KOPT-K1 (cell line): ENCODE data around the gene AHNAK2.

Experiments used
- H3K27ac ChIP-seq: fragments of 200-600 bp; sonication (generic); 2 replicates; pipeline ENCODE4 v1.5.1; 2016; ENCODE audit warnings: antibody characterized with exemption, mild to moderate bottlenecking, low read depth, low read length; ENCODE audit not compliant: poor library complexity, severe bottlenecking
- H3K36me3 ChIP-seq: fragments of 200-600 bp; sonication (generic); 2 replicates; pipeline ENCODE4 v1.5.1; 2017; ENCODE audit warnings: antibody characterized with exemption, mild to moderate bottlenecking, low read length, moderate library complexity; ENCODE audit not compliant: insufficient read depth
- H3K9me3 ChIP-seq: fragments of 200-600 bp; sonication (generic); 2 replicates; pipeline ENCODE4 v1.5.1; 2017; ENCODE audit warnings: antibody characterized with exemption, low read length, mild to moderate bottlenecking; ENCODE audit not compliant: insufficient read depth, poor library complexity, severe bottlenecking

AHNAK2 gene

DNA sequence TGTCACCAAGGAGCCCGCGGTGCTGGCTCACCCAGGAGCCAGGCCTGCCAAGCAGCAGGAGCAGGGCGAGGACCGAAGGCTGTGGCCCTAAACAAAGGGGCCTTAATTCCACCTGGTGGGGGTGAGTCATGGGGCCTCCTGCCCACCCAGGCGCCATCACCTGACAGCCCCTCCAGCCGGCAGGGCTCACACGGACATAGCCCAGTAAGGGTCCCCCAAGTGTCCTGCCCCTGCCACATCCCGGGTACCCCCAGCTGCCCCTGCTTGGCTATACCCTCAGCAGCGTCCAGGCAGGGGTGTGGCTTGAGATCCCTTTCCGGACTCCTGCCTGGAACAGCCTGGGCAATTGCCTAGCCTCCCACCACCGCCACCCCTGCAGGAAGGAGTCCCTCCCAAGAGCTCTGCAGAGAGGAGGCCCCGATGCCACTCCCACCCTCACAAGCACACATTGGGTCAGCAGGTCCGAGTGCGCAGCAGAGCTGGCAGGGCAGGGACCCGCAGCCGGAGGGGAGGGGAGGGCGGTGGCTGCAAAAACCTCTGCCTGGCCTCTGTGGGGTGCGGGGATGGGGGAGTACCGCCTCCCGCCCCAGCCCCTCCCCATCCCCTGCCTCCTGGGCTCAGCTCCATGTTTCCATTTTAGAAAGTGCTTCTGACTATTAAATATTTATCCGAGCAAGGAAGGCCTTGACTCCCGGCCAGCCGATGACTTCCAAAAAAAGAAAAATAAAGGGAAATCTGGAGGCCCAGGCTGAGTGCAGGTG is 4.6 kb downstream of the AHNAK2 start:
- Histone ChIP-seq H3K36me3 (no peaks in the 10 kb centered on the region), H3K27ac (no peak overlapping the region), H3K9me3 (no peaks in the 10 kb centered on the region)

DNA sequence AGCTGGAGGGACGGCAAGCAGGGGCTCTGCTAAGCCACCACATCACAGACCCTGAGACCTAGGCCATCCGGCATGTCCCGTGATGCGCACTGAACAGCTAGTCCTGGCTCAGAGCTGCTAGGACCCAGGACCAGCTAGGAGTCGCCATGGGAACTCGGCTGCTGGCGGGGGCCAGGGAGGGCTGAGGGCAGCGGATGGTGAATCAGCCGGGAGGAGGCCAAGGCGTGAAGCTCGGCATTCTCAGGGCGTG is 5.1 kb downstream of the AHNAK2 start:
- no peak overlapping the region for H3K27ac ChIP-seq
- H3K9me3 ChIP-seq, result no peaks in the 10 kb centered on the region
- H3K36me3 ChIP-seq, result no peaks in the 10 kb centered on the region

DNA sequence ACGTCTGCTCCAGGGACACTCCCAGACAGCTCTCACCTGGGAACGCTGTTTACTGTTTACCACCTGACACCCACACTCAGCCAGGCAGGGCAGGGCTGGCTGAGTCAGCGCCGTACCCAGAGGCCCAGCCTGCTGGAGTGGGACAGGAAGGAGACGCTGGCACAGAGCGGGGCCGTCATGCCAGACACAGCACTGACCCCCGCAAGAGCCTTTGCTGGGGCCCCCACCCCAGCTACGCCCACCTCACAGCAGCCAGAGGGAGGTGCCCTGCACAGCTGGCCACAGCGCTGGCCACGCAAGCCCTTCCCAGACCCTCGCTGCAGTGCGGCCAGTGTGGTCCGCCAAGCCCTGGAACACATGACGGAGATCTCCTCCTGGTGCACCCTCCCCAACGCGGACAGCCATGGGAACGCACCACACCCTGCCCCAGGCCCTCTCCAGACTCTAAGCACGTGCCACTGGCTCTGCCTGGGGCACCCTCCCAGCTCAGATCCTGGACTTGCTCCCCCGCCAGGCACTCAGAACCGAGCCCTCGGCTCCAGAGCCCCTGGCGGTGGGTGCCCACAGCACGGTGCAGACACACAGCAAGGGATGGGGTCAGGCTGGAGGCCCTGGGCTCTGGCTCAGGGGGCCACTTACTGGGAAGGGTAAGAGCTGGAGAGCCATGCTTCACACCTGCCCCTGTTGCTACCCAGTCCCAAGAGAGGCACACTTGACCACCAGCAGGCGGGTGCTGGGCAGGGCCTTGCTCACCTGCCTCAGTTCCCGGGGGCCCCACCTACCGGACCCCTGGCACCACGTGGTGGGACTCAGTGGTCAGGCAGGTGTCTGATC is 5.7 kb downstream of the AHNAK2 start:
- H3K27ac ChIP-seq, result no peak overlapping the region
- H3K9me3 ChIP-seq, result no peaks in the 10 kb centered on the region
- H3K36me3 ChIP-seq, result no peaks in the 10 kb centered on the region

DNA sequence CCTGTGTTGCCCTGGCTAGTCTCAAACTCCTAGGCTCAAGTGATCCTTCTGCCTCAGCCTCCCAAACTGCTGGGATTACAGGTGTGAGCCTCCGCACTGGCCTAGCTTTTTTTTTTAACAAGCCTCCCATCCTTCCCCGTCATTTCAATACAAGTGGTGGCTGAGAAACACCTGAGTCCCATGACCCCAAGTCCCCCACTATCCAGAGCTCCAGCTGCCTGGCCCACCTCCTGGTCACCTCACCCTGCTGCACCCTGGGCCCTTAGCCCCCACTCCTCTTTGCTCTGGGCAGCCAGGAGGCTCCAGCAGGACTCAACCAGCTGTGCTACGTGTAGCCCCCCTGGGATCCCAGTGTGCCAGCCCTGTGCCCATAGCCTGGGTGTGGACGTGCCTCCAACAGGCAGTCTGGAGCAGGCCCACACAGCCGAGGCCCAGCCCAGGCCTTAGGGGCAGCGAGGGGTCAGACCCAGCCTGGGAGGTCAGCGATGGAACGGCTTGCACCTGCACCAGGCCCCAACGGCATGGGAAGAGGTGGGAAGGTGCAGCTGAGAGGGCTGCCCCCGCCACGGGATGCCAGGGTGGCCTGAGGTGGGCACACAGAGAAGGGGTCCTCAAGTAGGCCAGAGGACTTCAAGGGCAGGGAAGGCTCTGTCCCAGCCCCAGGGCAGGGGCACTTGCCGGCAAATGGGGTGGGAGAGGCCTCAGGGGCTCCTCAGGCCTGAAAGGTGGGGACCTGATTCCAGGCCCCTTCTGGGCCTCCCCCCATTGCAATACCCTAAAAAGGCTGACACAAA is 6.5 kb downstream of the AHNAK2 start:
- Histone ChIP-seq H3K27ac (no peak overlapping the region), H3K9me3 (no peaks in the 10 kb centered on the region), H3K36me3 (no peaks in the 10 kb centered on the region)

DNA sequence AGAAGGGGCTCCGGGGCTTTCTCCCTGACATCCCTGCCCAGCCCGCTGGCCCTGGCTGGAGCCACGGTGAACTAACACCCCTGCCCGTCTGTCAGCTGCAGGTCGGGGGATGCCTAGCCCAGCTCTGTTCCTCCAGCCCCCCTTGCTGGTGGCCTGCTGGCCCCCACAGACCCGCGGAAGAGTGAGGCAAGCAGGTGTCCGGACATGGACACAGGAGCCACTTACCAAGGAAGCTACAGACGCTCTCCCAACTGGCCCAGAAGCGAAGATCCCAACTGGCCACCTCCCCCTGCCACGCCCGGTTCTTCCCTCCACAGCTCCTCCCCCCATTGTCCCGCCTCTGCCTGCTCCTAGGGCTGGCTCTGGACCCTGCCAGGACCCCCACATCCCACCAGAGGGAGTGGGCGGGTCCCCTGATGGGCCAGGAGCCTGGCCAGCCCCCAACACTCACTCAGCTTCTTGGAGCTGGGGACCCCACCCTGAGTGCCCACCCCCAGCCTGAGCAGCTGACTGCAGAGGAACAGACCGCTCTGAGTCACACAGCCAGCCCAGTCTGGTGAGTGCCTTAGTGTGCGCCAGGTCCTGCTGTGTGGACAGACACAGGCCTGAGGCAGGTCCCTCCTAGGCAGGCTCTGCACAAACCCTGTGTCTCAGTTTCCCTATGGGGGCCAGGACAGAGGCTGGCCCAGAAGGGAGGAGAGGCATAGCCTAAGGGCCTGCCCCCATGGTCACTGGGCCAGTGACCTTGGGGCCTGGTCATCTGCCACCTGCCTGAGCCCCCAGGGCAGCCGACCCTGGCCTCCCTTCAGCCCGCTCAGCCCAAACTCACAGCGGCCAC is 7.7 kb downstream of the AHNAK2 start:
- no peaks in the 10 kb centered on the region for H3K9me3 ChIP-seq
- no peak overlapping the region for H3K27ac ChIP-seq
- H3K36me3 ChIP-seq, result no peaks in the 10 kb centered on the region

DNA sequence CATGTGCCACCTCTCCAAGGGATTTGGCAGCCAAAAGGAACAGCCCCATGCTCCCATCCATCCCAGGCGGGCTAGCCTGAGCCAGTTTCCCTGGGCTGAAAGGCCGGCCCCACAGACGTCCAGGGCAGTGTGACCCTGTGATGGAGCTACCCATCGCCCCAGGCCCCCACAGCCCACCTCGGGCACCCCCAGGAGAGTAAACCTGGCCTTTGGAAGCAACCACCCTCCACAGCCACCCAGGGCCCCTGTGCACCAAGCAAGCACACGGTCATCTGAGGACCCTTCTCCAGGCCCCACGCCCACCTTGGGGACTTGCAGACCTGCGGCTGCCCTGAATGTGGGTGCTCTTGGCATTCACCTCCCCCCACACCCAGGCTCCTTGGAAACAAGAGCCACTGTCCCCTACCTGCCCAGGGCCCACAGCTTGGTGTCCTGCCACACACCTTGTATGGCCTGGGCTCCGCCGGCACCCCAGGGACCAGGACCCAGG is 8.4 kb downstream of the AHNAK2 start:
- H3K27ac ChIP-seq, result no peak overlapping the region

DNA sequence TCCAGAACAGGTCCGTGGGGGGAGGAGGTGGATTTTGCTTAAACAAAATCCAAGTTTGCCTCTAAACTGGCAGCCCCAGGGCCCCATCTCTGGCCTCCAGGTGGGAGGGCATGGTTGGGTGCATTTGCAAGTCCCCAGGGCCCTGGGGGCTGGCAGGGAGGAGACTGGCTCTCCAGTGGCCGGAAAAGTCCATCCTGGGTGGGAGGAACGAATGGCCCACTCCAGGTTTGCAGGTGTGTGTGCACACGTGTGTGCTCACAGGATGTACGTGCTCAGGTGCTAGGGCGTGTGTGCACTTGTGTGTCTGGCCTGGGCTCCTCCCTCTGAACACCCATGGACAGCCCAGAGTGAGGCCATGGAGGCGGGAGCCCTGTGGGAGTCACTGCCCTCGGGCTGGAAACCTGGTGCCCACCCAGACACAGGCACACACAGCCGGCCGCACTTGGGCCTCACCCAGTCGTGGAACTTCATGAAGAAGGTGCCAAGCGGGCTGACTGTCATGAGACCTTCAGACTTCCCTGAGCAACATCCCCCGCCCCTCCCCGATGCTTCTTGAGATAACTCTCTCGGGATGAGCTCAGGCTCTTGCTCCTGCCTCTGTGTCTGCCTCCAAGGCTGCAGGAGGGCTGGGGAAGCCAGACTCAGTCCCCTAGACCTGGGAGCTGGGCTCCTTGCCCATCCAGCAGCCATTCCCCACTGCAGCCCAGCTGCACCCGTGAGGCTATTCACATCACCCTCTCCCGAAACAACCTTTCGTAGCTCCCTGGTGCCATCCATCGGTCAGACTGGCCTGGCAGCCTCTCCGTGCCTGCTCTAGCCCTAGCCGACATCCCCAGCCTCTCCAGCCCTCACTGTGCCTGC is 9.4 kb downstream of the AHNAK2 start:
- no peak overlapping the region for H3K27ac ChIP-seq
- no peaks in the 10 kb centered on the region for H3K36me3 ChIP-seq
- H3K9me3 ChIP-seq, result no peaks in the 10 kb centered on the region

More for the DNA sequence above, 8.4 kb downstream of the AHNAK2 start:
- no peaks in the 10 kb centered on the region for H3K9me3 ChIP-seq
- H3K36me3 ChIP-seq, result no peaks in the 10 kb centered on the region

DNA sequence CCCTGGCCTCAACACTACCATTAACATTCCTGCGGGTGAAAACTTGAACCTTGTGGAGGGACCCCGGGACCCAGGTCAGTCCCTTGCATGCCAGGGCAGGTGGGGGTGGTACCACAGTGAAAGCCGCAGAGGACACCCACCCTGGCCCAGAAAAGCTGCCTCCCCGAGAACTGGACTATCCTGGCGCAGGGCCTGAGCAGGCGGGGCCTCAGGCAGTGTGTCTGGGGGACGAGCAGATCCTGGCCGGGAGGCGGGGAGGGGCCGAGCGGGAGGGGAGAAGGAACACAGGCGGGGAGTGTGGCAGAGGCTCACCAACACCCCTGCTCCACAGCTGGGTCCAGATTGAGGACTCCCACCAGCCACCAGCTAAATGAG is 10.0 kb downstream of the AHNAK2 start:
- no peak overlapping the region for H3K27ac ChIP-seq
- no peaks in the 10 kb centered on the region for H3K9me3 ChIP-seq
- no peaks in the 10 kb centered on the region for H3K36me3 ChIP-seq

DNA sequence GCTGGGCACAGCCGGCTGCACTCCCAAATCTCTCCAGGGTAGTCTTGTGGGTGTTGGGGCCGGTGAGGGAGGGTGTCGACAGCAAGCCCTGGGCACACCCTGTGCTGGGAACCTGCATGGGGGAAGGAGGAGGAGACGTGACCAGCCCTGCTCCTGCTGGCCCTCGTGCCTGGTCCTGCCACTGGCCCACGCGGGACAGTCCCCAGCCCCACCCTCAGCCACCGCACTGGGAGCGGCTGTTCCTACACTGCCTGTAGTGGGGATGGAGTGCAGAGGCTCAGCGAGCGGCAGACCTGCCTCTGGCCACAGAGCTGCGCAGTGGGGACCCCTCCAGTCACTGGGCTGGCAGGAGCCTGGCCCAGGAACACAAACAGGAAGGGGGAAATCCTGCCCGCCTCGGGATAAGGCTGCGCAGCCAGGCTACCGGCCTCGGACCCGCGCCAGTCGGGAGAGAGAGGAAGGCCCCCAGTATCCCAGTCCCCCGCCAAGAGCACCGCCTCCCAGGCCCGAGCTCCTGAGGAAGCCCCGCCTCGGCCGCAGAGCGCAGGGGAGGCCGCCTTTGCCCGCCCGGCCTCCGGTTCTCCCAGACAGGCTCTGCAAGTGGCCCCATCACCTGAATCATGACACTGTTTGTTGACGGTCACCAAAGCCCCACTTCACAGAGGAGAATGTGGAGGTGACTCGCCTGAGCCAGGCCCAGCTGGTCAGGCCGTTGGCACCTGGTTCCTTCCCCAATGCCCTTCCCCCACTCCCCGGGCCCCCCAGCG is 10.6 kb downstream of the AHNAK2 start:
- Histone ChIP-seq H3K9me3 (no peaks in the 10 kb centered on the region), H3K27ac (no peak overlapping the region), H3K36me3 (no peaks in the 10 kb centered on the region)

DNA sequence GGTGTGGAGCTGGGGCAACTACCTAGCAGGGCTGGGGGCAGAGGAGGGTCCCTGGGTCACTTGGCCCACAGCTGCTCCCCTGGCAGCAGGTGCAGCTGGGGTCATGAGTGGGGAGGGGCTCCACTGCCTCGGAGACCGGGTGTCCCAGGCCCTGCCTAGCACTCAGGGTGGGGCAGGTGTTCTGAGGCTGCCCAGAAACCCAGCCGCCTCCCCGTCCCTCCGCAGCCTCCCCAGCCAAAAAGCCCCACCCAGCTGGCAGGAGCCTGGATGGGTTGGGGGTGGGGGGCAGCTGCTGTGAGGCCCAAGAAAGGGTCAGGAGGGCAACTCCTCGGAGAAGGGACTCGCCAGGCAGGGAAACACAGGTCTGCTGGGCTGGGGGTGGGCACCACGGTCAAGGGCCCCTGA is 11.2 kb downstream of the AHNAK2 start:
- no peaks in the 10 kb centered on the region for H3K9me3 ChIP-seq
- no peak overlapping the region for H3K27ac ChIP-seq
- no peaks in the 10 kb centered on the region for H3K36me3 ChIP-seq

DNA sequence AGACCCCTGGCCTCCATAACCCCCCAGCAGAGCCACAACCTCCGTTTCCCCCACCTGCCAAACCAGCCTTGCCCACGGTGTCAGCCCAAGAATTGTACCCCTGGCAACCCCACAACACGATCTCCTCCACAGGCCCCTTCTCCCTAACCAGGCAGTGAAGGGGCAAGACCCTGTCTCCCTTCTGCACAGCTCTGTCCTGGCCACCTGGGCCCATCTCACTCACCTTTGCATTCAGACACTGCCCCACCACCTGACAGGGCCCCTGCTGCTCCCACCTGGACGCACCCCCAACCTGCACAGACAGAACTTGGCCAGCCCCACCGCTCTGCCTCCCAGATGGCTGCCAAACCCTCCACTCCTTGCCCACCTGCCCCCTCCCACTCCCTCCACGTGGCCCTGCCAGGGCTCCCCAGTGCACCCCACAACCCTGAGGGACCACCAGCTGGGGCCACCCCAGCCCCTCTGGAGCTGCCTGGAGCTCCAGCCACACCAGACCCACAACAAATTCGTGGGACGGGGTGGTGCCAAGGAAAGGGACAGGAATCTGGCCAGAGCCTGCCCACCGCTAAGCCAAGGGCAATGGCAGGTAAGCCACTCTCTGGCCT is 11.8 kb downstream of the AHNAK2 start:
- Histone ChIP-seq H3K9me3 (no peaks in the 10 kb centered on the region), H3K36me3 (no peaks in the 10 kb centered on the region), H3K27ac (no peak overlapping the region)

DNA sequence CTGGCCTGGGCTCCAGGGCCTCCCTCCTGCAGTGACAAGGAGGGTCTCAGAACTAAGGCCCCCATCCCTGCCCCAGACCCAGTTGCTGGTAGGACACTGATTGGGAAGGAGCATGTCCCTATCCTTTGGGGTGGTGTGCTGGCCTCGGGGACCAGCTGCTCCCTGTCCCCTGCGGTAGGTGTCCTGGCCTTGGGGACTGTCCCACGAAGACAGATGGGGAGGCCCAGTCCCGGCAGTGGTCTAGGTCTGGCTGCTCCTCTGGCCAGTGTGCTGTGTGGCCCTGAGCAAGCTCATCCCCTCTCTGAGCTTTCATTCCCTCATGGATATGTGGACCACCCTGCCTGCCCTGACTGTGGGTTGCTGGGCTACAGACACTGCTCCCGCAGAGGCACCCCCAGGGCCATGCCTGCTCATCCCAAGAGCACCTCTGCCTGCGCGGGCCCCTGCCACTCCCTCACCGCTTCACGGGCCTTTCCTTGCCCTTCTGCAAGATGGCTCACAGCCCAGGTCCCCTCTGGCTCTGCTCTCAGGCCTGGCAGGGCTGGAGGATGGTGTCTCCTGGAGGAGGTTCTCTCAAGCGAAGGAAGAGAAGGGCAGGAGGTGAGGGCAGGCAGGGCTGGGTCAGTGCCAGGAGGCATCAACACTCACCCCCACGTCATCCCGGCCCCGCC is 12.5 kb downstream of the AHNAK2 start:
- no peaks in the 10 kb centered on the region for H3K9me3 ChIP-seq
- H3K27ac ChIP-seq, result no peak overlapping the region
- no peaks in the 10 kb centered on the region for H3K36me3 ChIP-seq

DNA sequence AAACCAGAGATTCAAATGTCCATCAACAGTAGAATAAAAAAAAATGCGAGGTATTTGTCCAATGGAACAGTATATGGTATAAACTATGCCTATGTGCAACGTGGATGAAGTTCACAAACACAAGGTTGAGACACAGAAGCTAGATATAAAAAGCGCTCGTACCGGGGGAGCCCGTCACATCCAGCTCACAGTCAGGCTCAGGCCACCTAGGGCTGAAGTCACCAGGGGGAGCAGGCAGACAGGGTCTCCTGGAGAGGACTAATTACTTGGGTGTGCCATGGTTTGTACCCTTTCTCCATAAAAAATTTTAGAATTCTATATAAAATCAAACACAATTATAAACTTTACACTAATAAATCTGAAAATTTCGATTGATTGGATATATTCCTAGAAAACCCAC is 13.6 kb downstream of the AHNAK2 start:
- no peaks in the 10 kb centered on the region for H3K9me3 ChIP-seq
- no peak overlapping the region for H3K27ac ChIP-seq
- no peaks in the 10 kb centered on the region for H3K36me3 ChIP-seq
